Measurements from ENCODE around the gene RDH13.

GRCh38 chr19:55041627-55042343 lies 21.2 kb downstream of the RDH13 start:
- TF ChIP-seq CTCF (IDR thresholded peaks at IDR 0.05) (no peak), EZH2phosphoT487 (IDR thresholded peaks at IDR 0.05) (no peak)

All from neural progenitor cell (in vitro differentiated cells).